ENCODE data around the gene PEX7.
A peak's percentile ranks its signal among the peaks of the same experiment; 100 is the strongest.

PEX7 gene

GRCh38 chr6:136920671-136921380 is 98.4 kb downstream of the PEX7 start:
- TF ChIP-seq, protein P1, sequence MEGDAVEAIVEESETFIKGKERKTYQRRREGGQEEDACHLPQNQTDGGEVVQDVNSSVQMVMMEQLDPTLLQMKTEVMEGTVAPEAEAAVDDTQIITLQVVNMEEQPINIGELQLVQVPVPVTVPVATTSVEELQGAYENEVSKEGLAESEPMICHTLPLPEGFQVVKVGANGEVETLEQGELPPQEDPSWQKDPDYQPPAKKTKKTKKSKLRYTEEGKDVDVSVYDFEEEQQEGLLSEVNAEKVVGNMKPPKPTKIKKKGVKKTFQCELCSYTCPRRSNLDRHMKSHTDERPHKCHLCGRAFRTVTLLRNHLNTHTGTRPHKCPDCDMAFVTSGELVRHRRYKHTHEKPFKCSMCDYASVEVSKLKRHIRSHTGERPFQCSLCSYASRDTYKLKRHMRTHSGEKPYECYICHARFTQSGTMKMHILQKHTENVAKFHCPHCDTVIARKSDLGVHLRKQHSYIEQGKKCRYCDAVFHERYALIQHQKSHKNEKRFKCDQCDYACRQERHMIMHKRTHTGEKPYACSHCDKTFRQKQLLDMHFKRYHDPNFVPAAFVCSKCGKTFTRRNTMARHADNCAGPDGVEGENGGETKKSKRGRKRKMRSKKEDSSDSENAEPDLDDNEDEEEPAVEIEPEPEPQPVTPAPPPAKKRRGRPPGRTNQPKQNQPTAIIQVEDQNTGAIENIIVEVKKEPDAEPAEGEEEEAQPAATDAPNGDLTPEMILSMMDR (IDR thresholded peaks at IDR 0.05; ENCODE audit: control insufficient read depth, extremely low read depth, insufficient read depth): no peak
- no peak overlapping the region; the same call in 1 of the 2 replicates for H3K4me3 ChIP-seq (ENCODE audit: low read depth, low read length)
- DNase-seq (ENCODE audit: low read depth): no peak

DNA sequence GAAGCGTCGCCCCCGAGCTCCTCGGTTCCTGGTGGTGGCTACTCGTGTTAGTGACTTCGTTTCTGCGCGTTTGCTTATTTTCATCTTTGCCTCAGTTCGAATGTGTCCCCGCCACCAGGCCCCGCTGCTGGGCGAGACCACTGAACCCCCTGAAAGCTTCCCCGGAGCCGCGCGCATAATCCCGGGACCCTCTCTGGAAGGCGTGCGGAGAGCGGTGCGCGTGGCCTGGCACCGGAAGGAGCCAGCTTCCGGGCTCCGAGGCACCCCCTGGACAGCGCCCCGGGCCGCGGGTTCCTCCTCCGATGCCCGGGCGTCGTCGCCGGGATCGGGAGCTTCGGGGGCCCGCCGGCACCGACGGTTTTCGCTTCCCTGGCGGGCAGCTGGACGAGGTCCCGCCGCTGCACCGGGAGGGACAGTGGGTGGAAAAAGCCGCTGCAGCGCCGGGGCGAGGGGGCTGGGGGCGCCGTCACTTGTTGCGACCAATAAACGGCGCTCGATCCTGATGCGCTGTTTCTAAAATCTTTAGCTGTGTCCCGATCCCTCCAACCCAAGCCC is 99.1 kb downstream of the PEX7 start:
- H3K4me3 ChIP-seq (ENCODE audit: low read depth, low read length): peak overlapping the region; percentile 46
- TF ChIP-seq, protein P1 (IDR thresholded peaks at IDR 0.05; ENCODE audit: control insufficient read depth, extremely low read depth, insufficient read depth): no peak
- DNase-seq (ENCODE audit: low read depth): no peak

GRCh38 chr6:136921936-136922684 is 99.7 kb downstream of the PEX7 start, which contains the start of gene SLC35D3:
SLC35D3 (plus strand) TSS chr6:136922301; CDS start chr6:136922429, 128 bp downstream.
- no peak for DNase-seq (ENCODE audit: low read depth)
- TF ChIP-seq, protein P1 (IDR thresholded peaks at IDR 0.05; ENCODE audit: control insufficient read depth, extremely low read depth, insufficient read depth): 0 out of 2 replicates have a peak, but pooled peaks have one; percentile 5
- H3K4me3 ChIP-seq (ENCODE audit: low read depth, low read length): peak within 1 kb of the TSS; percentile 46

GRCh38 chr6:136922685-136923006 is 100.3 kb downstream of the PEX7 start:
- H3K4me3 ChIP-seq (ENCODE audit: low read depth, low read length): peak overlapping the region; percentile 46; the same call in 1 of the 2 replicates
- no peak for DNase-seq (ENCODE audit: low read depth)
- TF ChIP-seq, protein P1 (IDR thresholded peaks at IDR 0.05; ENCODE audit: control insufficient read depth, extremely low read depth, insufficient read depth): no peak

DNA sequence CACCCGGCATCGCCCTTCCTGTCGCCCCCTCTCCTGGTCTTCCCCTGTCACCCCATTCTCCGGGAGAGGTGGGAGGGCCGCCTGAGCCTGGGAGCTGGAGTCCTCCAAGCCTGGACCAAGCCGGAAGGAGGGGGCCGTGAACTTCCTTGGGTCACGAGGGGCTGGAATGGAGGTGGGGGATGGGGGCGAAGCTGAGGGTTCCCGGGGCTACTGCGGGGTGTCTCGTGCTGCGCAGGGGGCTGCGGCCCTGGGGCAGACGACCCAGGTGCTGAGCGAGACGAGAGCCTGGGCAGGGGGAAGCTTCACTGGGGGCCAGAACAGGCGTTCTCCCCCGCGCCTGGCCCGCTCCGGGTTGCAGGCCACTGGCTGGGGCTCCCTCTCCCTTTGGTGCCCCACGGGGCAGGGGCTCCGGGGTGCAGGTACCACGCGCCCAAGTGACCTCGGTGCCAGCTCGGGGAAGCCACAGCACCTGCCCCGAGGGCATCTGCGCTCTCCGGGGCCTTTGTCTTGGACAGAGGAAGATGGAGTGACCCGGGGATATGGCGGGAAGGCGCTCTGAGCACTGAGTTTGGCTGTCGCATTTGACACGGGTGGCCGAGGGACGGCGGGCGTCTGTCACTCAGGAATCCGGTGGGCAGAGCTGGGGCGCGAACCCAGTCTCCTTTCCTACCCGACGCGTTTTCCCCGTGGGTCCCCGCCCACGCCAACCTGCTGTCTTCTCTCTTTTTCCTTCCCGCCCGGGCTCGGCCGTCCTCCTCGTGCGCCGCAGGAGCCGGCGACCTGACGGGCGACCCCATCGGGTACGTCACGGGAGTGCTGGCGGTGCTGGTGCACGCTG is 100.9 kb downstream of the PEX7 start:
- TF ChIP-seq, protein P1 (IDR thresholded peaks at IDR 0.05; ENCODE audit: control insufficient read depth, extremely low read depth, insufficient read depth): no peak
- no peak overlapping the region for H3K4me3 ChIP-seq (ENCODE audit: low read depth, low read length)
- no peak for DNase-seq (ENCODE audit: low read depth)

DNA sequence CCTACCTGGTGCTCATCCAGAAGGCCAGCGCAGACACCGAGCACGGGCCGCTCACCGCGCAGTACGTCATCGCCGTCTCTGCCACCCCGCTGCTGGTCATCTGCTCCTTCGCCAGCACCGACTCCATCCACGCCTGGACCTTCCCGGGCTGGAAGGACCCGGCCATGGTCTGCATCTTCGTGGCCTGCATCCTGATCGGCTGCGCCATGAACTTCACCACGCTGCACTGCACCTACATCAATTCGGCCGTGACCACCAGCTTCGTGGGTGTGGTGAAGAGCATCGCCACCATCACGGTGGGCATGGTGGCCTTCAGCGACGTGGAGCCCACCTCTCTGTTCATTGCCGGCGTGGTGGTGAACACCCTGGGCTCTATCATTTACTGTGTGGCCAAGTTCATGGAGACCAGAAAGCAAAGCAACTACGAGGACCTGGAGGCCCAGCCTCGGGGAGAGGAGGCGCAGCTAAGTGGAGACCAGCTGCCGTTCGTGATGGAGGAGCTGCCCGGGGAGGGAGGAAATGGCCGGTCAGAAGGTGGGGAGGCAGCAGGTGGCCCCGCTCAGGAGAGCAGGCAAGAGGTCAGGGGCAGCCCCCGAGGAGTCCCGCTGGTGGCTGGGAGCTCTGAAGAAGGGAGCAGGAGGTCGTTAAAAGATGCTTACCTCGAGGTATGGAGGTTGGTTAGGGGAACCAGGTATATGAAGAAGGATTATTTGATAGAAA is 101.7 kb downstream of the PEX7 start:
- DNase-seq (ENCODE audit: low read depth): no peak
- TF ChIP-seq, protein P1 (IDR thresholded peaks at IDR 0.05; ENCODE audit: control insufficient read depth, extremely low read depth, insufficient read depth): no peak
- H3K4me3 ChIP-seq (ENCODE audit: low read depth, low read length): no peak overlapping the region
